Vagina (tissue), 2 donors: ENCODE data around the gene NCR2.

Experiments used
- CTCF ChIP-seq, 3 experiments: fragments of 450-650 bp in 2 of 3; fragments of 200-600 bp in 1 of 3; sonication (generic) in 1 of 3; IDR thresholded peaks; one replicate each; pipeline ENCODE4 v1.5.1; 2017 to 2019; ENCODE audit warnings: antibody characterized with exemption in 3 of 3, mild to moderate bottlenecking in 2 of 3, moderate library complexity in 2 of 3
- POLR2A ChIP-seq, 2 donors: fragments of 450-650 bp; IDR thresholded peaks; one replicate each; pipeline ENCODE4 v1.6.1; 2017; ENCODE audit warnings: antibody characterized with exemption in 2 of 2, mild to moderate bottlenecking in 2 of 2, moderate library complexity in 2 of 2
- POLR2AphosphoS5 ChIP-seq, 2 donors: sonication (generic); formaldehyde crosslinking; IDR thresholded peaks; one replicate each; pipeline ENCODE4 v1.9.0; 2017; ENCODE audit warnings: antibody characterized with exemption in 2 of 2, mild to moderate bottlenecking in 2 of 2, low read depth in 1 of 2; ENCODE audit not compliant: insufficient read depth in 1 of 2

GRCh38 chr6:41345901-41346300, 10.5 kb downstream of the NCR2 start:
- TF ChIP-seq CTCF (IDR thresholded peaks at IDR 0.05) (no peak), POLR2AphosphoS5 (IDR thresholded peaks at IDR 0.05; ENCODE audit: insufficient read depth in 1 of 2, low read depth in 1 of 2) (no peak), POLR2A (IDR thresholded peaks at IDR 0.05) (no peak)
